ENCODE measurements around the gene GMPPA.

DNA sequence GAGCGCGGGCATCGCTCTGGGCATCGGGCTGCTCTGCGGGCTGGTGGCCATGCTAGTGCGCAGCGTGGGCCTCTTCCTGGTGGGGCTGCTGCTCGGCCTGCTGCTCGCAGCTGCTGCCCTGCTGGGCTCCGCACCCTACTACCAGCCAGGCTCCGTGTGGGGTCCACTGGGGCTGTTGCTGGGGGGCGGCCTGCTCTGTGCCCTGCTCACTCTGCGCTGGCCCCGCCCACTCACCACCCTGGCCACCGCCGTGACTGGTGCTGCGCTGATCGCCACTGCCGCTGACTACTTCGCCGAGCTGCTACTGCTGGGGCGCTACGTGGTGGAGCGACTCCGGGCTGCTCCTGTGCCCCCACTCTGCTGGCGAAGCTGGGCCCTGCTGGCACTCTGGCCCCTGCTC is 48.9 kb downstream of the GMPPA start:
- TF ChIP-seq, protein P1, sequence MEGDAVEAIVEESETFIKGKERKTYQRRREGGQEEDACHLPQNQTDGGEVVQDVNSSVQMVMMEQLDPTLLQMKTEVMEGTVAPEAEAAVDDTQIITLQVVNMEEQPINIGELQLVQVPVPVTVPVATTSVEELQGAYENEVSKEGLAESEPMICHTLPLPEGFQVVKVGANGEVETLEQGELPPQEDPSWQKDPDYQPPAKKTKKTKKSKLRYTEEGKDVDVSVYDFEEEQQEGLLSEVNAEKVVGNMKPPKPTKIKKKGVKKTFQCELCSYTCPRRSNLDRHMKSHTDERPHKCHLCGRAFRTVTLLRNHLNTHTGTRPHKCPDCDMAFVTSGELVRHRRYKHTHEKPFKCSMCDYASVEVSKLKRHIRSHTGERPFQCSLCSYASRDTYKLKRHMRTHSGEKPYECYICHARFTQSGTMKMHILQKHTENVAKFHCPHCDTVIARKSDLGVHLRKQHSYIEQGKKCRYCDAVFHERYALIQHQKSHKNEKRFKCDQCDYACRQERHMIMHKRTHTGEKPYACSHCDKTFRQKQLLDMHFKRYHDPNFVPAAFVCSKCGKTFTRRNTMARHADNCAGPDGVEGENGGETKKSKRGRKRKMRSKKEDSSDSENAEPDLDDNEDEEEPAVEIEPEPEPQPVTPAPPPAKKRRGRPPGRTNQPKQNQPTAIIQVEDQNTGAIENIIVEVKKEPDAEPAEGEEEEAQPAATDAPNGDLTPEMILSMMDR (IDR thresholded peaks at IDR 0.05), result no peak
- TF ChIP-seq POLR2A (IDR thresholded peaks at IDR 0.05), result no peak
- TF ChIP-seq EP300 (IDR thresholded peaks at IDR 0.05), result no peak
